HG02870 (cell line): ENCODE measurements around the gene SLC15A2.
"Not testable (repeated sequence)": the region's sequence is repeated elsewhere in the genome, so short reads cannot be mapped to it uniquely, and the experiment has no call there.

Source experiments
- ATAC-seq: cut with Tn5 transposase; IDR thresholded peaks from one replicate; pipeline ENCODE4 v1.9.1; 2021; ENCODE audit warnings: mild to moderate bottlenecking, moderate library complexity; ENCODE audit not compliant: unreplicated experiment

Gene SLC15A2

GRCh38 chr3:121924734-121925133, 30.5 kb downstream of the SLC15A2 start:
- ATAC-seq = no peak

DNA sequence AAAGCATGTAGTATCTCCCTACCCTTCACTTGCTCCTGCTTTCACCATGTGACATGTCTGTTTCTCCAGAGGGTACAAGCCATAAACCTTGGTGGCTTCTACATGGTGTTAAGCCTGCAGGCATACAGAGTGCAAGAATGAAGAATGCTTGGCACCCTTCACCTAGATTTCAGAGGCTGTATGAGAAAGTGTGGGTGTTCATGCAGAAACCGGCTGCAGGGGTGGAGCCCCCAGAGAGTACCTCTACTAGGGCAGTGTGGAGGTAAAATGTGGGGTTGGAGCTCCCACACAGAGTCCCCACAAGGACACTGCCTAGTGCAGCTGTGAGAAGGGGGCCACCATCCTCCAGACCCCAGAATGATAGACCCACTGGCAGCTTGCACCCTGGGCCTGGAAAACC, 32.2 kb downstream of the SLC15A2 start:
- ATAC-seq = no peak

DNA sequence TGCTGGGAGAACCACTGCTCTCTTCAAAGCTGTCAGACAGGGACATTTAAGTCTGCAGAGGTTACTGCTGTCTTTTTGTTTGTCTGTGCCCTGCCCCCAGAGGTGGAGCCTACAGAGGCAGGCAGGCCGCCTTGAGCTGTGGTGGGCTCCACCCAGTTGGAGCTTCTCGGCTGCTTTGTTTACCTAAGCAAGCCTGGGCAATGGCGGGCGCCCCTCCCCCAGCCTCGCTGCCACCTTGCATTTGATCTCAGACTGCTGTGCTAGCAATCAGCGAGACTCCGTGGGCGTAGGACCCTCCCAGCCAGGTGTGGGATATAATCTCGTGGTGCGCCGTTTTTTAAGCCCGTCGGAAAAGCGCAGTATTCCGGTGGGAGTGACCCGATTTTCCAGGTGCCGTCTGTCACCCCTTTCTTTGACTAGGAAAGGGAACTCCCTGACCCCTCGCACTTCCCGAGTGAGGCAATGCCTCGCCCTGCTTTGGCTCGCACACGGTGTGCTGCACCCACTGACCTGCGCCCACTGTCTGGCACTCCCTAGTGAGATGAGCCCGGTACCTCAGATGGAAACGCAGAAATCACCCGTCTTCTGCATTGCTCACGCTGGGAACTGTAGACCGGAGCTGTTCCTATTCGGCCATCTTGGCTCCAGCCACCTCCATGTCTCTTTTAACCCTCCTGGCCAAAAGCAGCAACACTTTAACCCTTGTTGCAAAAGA, 44.1 kb downstream of the SLC15A2 start:
- not testable (repeated sequence) for ATAC-seq

DNA sequence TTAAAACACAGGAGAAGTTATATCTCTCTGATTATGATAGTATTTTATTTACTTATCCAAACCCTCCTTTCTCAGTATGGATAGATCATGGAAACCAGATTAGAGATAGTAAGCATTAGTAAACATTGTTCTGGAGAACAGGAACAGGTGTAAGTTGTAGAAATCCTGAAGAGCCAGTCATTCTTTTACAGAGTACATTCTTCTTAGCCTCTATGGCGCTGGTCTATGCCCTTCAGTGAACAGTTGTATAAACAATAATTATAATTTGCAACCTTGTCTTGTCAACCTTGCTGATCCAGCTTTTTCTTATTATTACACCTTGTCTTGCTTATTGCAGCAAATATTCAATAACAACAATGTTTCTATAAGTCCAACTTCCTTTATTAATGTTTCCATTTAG, 47.4 kb downstream of the SLC15A2 start:
- ATAC-seq = no peak

DNA sequence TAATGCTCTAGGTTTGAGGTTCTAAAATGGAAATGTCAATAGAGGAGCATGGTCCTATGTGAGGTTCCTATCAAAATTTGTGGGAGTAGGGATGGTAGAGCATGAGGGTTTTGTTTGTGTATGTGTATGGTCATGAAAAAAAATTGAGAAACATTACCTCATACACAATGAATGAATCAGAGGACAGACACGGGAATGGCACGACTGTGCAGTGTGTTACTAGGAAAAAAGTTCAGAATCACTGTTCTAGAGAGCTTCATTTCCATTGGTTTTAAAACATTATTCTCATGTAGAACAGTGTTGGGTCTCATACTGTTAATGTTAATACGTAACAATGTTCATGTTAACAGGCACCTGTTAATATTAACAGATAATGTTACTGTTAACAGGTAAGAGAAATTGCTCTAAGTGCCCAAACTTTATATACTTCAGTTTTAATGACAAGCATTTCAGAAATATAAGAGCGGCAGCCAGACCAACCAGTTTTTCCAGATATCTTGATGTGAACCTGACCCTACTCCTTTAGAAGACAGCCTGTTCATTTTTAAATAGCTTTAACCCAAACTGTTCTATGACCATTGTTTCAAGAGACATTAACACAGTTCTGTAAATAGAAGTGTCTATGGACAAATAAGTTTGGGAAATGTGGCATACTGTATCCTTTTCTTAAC, 48.0 kb downstream of the SLC15A2 start:
- no peak for ATAC-seq

- ATAC-seq = no peak
These were observed 49.2 kb downstream of the SLC15A2 start for GRCh38 chr3:121943431-121943830.

DNA sequence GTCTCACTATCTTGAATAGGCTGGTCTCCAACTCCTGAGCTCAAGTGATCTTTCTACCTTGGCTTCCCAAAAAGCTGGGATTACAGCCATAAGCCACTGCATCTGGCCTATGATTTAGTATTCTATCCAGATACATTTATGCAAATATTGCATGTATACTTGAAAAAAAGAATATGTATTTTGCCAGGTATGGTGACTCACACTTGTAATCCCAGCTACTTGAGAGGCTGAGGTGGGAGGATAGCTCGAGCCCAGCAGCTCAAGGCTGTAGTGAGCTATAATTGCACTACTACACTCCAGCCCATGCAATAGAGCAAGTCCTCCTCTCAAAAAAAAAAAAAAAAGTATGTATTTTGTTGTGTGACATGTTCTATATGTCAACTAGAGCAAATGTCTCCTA, 54.4 kb downstream of the SLC15A2 start:
- no peak for ATAC-seq

DNA sequence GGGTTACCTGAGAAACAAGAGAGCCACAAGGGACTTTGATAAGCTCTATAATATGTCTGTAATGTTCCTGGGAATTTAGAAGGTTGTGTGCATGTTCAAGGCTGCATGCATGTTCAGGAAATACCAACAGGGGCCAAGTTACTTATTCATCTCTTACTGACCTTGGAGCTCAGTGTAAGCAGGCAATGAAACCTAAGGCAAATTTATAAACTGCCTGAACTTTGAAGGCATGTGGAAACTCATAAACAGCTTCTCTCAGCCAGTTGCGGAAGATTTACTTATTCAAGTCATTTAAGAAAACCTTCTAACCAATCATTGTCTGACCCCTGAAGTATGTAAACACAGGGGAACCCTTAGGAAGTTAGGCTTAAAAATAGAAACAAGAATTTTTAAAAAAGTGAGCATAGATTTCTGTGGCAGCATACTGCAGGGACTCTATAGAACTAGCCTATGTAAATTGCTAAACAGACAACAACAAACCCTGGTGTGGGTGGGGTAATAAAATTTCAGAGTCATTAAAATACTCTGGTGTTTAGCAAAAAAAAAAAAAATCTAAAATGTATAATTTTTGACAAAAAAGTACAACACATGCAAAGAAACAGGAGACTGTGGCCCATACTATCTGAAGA, 57.2 kb downstream of the SLC15A2 start:
- no peak for ATAC-seq

DNA sequence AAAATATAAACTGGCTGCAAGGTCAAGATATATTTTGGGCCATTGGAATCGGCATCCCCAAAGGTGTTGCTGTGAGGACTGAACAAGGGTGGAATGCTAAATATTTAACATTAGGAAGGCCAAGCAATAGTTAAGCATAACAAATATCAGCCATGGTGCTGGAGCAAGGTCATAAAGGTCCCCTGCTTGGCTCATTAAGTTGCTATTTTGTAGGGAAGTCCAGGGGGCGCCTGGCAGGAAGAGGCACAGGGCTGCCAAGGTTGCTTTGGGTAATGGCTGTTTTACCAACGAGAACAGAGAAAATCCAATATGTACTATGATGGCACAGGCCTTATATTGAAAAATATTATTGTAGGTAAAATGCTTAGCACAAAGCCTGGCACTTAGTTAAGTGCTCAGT, 62.2 kb downstream of the SLC15A2 start:
- ATAC-seq = no peak

DNA sequence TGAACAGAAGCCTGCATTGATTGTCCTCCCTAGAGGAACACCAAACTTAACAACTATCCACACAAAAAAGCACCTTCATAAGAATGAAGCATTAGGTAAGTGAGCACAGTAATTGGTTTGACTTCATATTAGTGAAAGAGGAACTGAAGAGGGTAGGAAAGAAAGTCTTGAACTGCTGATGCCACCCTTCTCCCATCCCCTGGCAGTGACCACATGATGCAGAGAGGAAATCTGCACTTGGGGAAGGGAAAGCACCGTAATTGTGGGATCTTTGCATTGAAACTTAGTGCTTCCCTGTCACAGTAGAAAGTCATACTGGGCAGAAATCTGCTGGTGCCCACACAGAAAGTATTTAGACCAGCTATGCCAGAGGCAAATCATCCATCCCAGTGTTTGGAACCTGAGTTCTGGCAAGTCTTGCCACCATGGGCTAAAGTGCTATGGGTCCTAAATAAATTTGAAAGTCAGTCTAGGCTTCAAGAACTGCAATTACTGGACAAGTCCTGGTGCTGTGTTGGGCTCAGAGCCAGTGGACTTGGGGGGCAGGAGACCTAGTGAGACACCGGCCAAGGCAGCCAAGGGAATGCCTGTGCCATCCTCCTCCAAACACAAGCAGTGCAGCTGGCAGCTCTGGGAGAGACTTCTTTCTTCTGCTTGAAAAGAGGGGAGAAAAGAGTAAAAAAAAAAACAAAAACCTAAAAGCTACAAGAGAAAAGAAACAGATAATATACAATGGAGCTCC, 63.6 kb downstream of the SLC15A2 start:
- ATAC-seq = no peak

DNA sequence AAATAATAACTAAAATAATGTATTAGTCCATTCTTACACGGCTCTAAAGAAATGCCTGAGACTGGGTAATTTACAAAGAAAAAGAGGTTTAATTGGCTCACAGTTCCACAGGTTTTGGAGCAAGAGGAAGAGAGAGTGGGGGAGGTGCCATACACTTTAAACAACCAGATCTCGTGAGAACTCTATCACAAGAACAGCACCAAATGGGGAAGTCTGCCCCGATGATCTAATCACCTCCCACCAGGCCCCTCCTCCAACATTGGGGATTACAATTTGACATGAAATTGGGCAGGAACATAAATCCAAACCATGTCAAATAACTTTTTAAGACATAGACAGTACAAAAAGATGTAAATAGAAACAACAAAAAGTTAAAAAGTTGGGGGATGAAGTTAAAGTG, 64.6 kb downstream of the SLC15A2 start:
- no peak for ATAC-seq

DNA sequence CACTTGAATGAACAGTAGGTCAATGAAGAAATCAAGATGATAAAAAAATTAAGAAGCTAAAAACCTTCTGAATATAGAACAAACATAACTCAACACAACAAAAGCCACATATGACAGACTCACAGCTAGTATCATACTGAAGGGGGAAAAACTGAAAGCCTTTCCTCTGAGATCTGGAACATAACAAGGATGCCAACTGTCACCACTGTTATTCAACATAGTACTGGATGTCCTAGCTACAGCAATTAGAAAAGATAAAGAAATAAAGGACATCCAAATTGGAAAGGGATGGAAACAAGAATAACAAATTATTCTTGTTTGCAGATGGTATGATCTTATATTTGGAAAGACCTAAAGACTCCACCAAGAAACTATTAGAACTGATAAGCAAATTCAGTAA, 67.1 kb downstream of the SLC15A2 start:
- ATAC-seq = no peak

DNA sequence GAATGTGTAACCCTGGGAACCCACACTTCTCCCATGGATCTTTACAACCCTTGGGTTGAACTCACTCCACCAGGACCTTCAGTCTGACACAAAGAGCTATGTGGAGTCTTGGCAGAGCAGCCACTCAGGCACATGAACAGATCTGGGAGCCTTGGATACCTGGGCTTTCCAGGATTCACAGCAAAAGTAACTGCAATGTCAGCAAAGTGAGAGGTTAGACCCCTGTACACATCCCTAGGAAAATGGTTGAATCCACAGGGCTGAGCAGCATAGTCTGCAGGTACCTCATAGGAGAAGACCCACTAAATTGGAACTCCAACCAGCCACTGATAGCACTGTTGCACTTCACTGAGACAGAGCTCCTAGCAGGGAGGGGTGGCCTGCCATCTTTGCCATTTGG, 68.2 kb downstream of the SLC15A2 start:
- ATAC-seq = no peak

GRCh38 chr3:121963608-121964007, 69.4 kb downstream of the SLC15A2 start:
- ATAC-seq = no peak

DNA sequence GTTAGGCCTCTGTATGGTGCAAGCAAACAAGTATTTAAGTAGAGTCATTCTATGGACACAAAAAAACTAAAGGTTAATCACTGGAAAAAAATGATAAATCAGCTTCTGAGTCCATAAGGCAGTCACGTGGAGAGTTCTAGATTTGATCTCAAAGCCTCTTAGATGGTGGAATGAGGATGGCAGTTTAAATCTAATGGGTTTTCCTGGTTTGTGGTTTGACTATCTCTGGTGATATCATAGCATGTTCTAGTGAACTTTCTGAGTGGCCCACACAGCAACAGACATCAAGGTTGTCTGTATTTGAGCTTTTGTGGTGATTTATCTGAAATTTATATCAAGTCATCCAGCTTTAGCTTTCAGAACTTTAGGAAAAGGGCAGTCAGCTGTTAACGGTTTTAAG, 75.4 kb downstream of the SLC15A2 start:
- ATAC-seq = no peak

- no peak for ATAC-seq
These were observed 75.8 kb downstream of the SLC15A2 start for GRCh38 chr3:121970047-121970446.

GRCh38 chr3:121974601-121975111, 80.5 kb downstream of the SLC15A2 start:
- ATAC-seq = no peak

DNA sequence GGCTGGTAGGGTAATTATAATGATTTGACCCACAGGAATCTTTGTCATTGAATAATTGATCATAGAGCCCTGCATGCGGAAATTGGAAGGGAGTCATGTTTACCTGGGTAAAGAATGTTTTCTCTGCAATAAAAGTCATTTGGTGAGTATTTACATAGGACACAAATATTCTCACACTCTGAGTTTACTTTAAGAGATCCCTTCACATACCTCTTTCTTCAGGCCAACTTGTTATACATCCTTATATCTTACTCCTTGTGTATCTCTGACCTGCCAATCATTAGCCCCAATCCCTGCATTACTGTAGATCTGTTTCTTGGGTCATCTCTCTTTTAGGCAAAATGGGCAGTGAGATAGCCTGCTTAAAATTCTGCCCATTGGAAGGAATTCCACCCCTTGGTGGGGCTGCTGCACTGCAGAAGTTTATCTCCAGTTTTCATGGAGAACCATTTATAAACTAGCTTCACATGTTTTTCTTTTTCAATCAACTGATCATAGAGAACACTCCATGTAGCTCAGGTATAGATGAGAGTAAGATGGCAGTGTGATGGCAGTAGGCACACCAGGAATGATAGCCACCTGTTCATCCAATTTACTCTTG, 81.6 kb downstream of the SLC15A2 start:
- ATAC-seq = no peak

DNA sequence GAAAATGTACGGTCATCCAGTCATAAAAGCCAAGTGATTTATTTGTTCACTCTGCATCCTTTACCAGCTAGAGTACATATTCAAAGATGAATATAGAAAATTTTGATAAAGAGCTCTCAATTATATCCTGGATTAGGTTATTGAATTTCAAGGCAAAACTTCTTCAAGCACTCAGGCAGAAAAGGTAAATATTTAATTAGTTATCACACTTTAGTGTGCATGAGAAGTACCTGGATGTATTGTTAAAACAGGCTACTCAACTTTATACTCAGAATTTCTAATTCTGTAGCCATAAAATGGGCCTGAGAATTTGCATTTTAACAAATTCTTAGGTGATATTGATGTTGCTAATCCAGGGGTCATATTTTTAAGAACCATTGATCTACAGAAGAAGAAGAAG, 82.5 kb downstream of the SLC15A2 start:
- no peak for ATAC-seq

- ATAC-seq = no peak
These were observed 85.0 kb downstream of the SLC15A2 start for GRCh38 chr3:121979246-121979645.
